Astrocyte (in vitro differentiated cells and primary cell): ENCODE results near the gene FLNC. TPM values are rescaled to one million over a fixed set of nuclear protein-coding genes. Genes with fewer than 3 reads are reported as not detected.

Source experiments
- DNase-seq: peaks from one replicate; pipeline ENCODE4 v3.0.0-alpha.2; 2010; ENCODE audit warnings: low read depth
- FAIRE-seq: peaks from 2 replicates; lab custom pipeline; 2011; peaks lifted over from hg19 to GRCh38; lab: Jason Lieb, UNC
- H2AFZ ChIP-seq: 2 replicates; pipeline ENCODE4 v1.6.0; 2012; ENCODE audit warnings: low read depth, low read length, inconsistent platforms
- H3K27ac ChIP-seq: 2 replicates; pipeline ENCODE4 v1.5.1; 2011; ENCODE audit warnings: low read depth, low read length, inconsistent platforms
- H3K27me3 ChIP-seq: 2 replicates; pipeline ENCODE4 v1.6.0; 2011; ENCODE audit warnings: low read length, inconsistent platforms; ENCODE audit not compliant: insufficient read depth
- H3K36me3 ChIP-seq: 2 replicates; pipeline ENCODE4 v1.5.1; 2011; ENCODE audit warnings: low read length, inconsistent platforms; ENCODE audit not compliant: insufficient read depth
- H3K4me1 ChIP-seq: 2 replicates; pipeline ENCODE4 v1.5.1; 2011; ENCODE audit warnings: low read length, inconsistent platforms; ENCODE audit not compliant: insufficient read depth
- H3K4me2 ChIP-seq: 2 replicates; pipeline ENCODE4 v1.6.0; 2012; ENCODE audit warnings: low read length, inconsistent platforms
- H3K4me3 ChIP-seq: 2 replicates; pipeline ENCODE4 v1.5.1; 2011; ENCODE audit warnings: low read depth, mild to moderate bottlenecking, low read length, inconsistent platforms; ENCODE audit not compliant: insufficient read depth
- H3K79me2 ChIP-seq: 2 replicates; pipeline ENCODE4 v1.6.0; 2012; ENCODE audit warnings: mild to moderate bottlenecking, low read length, inconsistent platforms; ENCODE audit not compliant: insufficient read depth
- H3K9ac ChIP-seq: 2 replicates; pipeline ENCODE4 v1.6.0; 2012; ENCODE audit warnings: mild to moderate bottlenecking, low read length, inconsistent platforms
- H3K9me3 ChIP-seq: 2 replicates; pipeline ENCODE4 v1.5.1; 2012; ENCODE audit warnings: low read depth, mild to moderate bottlenecking, low read length, inconsistent platforms; ENCODE audit not compliant: insufficient read depth
- H4K20me1 ChIP-seq: 2 replicates; pipeline ENCODE4 v1.6.0; 2012; ENCODE audit warnings: low read length, inconsistent platforms; ENCODE audit not compliant: insufficient read depth
- H3K27ac Mint-ChIP-seq: one replicate; pipeline ENCODE4 v1.8.0; 2021; ENCODE audit warnings: mild to moderate bottlenecking, mixed read lengths; ENCODE audit not compliant: unreplicated experiment
- H3K27me3 Mint-ChIP-seq: one replicate; pipeline ENCODE4 v1.8.0; 2021; ENCODE audit warnings: low read depth, mixed read lengths; ENCODE audit not compliant: unreplicated experiment
- H3K36me3 Mint-ChIP-seq: one replicate; pipeline ENCODE4 v1.8.0; 2021; ENCODE audit warnings: low read depth, mixed read lengths; ENCODE audit not compliant: unreplicated experiment
- H3K4me1 Mint-ChIP-seq: one replicate; pipeline ENCODE4 v1.8.0; 2021; ENCODE audit warnings: low read depth, mixed read lengths; ENCODE audit not compliant: unreplicated experiment
- H3K4me3 Mint-ChIP-seq: one replicate; pipeline ENCODE4 v1.8.0; 2021; ENCODE audit warnings: mild to moderate bottlenecking, moderate library complexity, mixed read lengths; ENCODE audit not compliant: unreplicated experiment
- H3K9me3 Mint-ChIP-seq: one replicate; pipeline ENCODE4 v1.8.0; 2021; ENCODE audit warnings: mild to moderate bottlenecking, mixed read lengths; ENCODE audit not compliant: unreplicated experiment
- EZH2 ChIP-seq: IDR thresholded peaks from 2 replicates; pipeline ENCODE4 v1.6.1; 2012; ENCODE audit warnings: mild to moderate bottlenecking, low read length, inconsistent platforms; ENCODE audit not compliant: insufficient read depth
- total RNA-seq: library from RNA; stranded (reverse); gene quantifications from 2 replicates; pipeline ENCODE4 v1.2.1, GENCODE V29; 2021
- TF ChIP-seq, protein P1 (sequence below): IDR thresholded peaks from 2 replicates; pipeline ENCODE4 v1.5.1; 2011; ENCODE audit warnings: low read depth, mild to moderate bottlenecking, inconsistent platforms, low read length, moderate library complexity; ENCODE audit not compliant: insufficient read depth

The FLNC gene
- total RNA-seq, 1 donor from 2014 or later = 364 TPM

GRCh38 chr7:128894101-128894440, 63.9 kb downstream of the FLNC start:
- Mint-ChIP-seq H3K9me3 (peaks cover 6% of the 10 kb centered on the region), H3K36me3 (no peaks in the 10 kb centered on the region), H3K27ac (no peak overlapping the region), H3K27me3 (peaks cover 15% of the 10 kb centered on the region), H3K4me1 (no peaks in the 10 kb centered on the region), H3K4me3 (no peak overlapping the region)
- H3K4me2 ChIP-seq = no peak overlapping the region
- DNase-seq (no peak), FAIRE-seq (no peak)
- peaks cover 7% of the 10 kb centered on the region for H3K27me3 ChIP-seq
- no peak overlapping the region for H3K27ac ChIP-seq
- no peak overlapping the region for H2AFZ ChIP-seq
- H4K20me1 ChIP-seq = no peaks in the 10 kb centered on the region
- no peaks in the 10 kb centered on the region for H3K79me2 ChIP-seq
- H3K36me3 ChIP-seq = no peaks in the 10 kb centered on the region
- H3K4me1 ChIP-seq = no peaks in the 10 kb centered on the region
- no peaks in the 10 kb centered on the region for H3K9me3 ChIP-seq
- no peak for TF ChIP-seq EZH2
- TF ChIP-seq, protein P1, sequence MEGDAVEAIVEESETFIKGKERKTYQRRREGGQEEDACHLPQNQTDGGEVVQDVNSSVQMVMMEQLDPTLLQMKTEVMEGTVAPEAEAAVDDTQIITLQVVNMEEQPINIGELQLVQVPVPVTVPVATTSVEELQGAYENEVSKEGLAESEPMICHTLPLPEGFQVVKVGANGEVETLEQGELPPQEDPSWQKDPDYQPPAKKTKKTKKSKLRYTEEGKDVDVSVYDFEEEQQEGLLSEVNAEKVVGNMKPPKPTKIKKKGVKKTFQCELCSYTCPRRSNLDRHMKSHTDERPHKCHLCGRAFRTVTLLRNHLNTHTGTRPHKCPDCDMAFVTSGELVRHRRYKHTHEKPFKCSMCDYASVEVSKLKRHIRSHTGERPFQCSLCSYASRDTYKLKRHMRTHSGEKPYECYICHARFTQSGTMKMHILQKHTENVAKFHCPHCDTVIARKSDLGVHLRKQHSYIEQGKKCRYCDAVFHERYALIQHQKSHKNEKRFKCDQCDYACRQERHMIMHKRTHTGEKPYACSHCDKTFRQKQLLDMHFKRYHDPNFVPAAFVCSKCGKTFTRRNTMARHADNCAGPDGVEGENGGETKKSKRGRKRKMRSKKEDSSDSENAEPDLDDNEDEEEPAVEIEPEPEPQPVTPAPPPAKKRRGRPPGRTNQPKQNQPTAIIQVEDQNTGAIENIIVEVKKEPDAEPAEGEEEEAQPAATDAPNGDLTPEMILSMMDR = no peak
- H3K9ac ChIP-seq = no peak overlapping the region
- H3K4me3 ChIP-seq = no peak overlapping the region

- Histone ChIP-seq H3K79me2 (no peaks in the 10 kb centered on the region), H3K4me2 (no peak overlapping the region), H3K36me3 (no peaks in the 10 kb centered on the region), H3K4me3 (no peak overlapping the region), H3K27me3 (peaks cover 7% of the 10 kb centered on the region), H3K4me1 (no peaks in the 10 kb centered on the region), H4K20me1 (no peaks in the 10 kb centered on the region), H3K9me3 (no peaks in the 10 kb centered on the region), H3K27ac (no peak overlapping the region), H2AFZ (no peak overlapping the region), H3K9ac (no peak overlapping the region)
- Mint-ChIP-seq H3K4me1 (no peaks in the 10 kb centered on the region), H3K27ac (no peak overlapping the region), H3K4me3 (no peak overlapping the region), H3K9me3 (peaks cover 11% of the 10 kb centered on the region), H3K27me3 (peaks cover 9% of the 10 kb centered on the region), H3K36me3 (peaks cover 1% of the 10 kb centered on the region)
- TF ChIP-seq EZH2 = no peak
- TF ChIP-seq, protein P1 = no peak
- FAIRE-seq (no peak), DNase-seq (no peak)
These were observed 65.1 kb downstream of the FLNC start for GRCh38 chr7:128895320-128895719.

GRCh38 chr7:128899392-128899791, 69.2 kb downstream of the FLNC start:
- no peaks in the 10 kb centered on the region for H3K4me1 ChIP-seq
- H3K79me2 ChIP-seq = no peaks in the 10 kb centered on the region
- H3K9me3 Mint-ChIP-seq = peaks cover 15% of the 10 kb centered on the region
- peaks cover 15% of the 10 kb centered on the region for H3K27me3 Mint-ChIP-seq
- peaks cover 2% of the 10 kb centered on the region for H3K4me1 Mint-ChIP-seq
- no peak overlapping the region for H3K4me3 Mint-ChIP-seq
- H2AFZ ChIP-seq = no peak overlapping the region
- no peak overlapping the region for H3K4me3 ChIP-seq
- H3K9ac ChIP-seq = no peak overlapping the region
- FAIRE-seq = no peak
- H4K20me1 ChIP-seq = no peaks in the 10 kb centered on the region
- H3K27me3 ChIP-seq = peaks cover 7% of the 10 kb centered on the region
- no peak for TF ChIP-seq EZH2
- TF ChIP-seq, protein P1 = no peak
- peaks cover 1% of the 10 kb centered on the region for H3K36me3 Mint-ChIP-seq
- no peak overlapping the region for H3K27ac ChIP-seq
- no peaks in the 10 kb centered on the region for H3K36me3 ChIP-seq
- no peak for DNase-seq
- no peak overlapping the region for H3K4me2 ChIP-seq
- no peaks in the 10 kb centered on the region for H3K9me3 ChIP-seq
- no peak overlapping the region for H3K27ac Mint-ChIP-seq
